ENCODE results near the gene CCDC40. TPM values are rescaled to one million over a fixed set of nuclear protein-coding genes. Genes with fewer than 3 reads are reported as not detected.

The CCDC40 gene
- total and polyA plus RNA-seq, 2 of the 13 experiments (the other 11 are each of a cell fraction or from before 2014, with no cell fraction given) = 4.1 to 5.5 TPM

DNA sequence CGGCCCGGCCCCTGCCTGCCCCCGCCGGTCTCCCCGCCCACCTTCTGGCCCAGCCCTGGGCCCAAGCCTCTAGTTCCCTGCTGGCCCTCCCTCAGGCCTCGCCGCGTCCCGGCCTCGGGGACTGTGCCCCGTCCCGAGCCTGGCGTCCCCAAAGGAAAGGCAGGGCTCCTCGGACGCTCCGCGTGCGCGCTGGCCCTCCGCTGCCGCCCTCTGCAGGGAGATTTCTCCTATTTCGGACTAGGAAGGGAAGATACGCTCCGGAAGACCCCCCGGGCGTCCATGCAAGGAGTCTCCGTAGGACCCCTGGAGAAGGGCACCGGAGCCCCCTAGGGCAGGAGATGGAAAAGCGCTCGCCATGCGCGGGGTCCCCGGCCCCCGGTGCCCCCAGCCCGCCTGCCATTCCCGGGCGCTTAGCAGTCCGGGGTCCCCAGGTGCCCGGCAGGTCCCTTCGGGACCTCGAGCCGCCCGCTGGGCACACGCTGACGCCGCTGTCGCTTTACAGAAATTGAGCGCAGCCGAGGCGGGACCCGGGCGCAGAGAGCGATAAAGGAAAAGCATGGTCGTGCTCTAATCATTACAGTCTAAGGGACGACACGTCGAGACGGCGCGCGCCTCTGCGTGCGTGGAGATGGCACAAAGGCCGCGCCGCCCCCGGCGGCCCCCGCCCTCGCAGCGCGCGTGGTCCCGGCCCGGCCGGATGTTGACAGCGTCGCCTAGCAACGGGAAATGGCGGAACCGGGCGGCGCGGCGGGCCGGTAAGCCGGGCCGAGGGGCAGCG is at the start of gene CCDC40 (continued):
- TF ChIP-seq, protein P1, sequence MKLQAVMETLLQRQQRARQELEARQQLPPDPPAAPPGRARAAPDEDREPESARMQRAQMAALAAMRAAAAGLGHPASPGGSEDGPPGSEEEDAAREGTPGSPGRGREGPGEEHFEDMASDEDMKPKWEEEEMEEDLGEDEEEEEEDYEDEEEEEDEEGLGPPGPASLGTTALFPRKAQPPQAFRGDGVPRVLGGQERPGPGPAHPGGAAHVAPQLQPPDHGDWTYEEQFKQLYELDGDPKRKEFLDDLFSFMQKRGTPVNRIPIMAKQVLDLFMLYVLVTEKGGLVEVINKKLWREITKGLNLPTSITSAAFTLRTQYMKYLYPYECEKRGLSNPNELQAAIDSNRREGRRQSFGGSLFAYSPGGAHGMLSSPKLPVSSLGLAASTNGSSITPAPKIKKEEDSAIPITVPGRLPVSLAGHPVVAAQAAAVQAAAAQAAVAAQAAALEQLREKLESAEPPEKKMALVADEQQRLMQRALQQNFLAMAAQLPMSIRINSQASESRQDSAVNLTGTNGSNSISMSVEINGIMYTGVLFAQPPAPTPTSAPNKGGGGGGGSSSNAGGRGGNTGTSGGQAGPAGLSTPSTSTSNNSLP (IDR thresholded peaks at IDR 0.05; ENCODE audit: low read depth, low read length) = no peak
- TF ChIP-seq TOPORS (CRISPR knock-in tag; IDR thresholded peaks at IDR 0.05) (peak; percentile 11; the same call in 1 of the 2 replicates), RNF2 (conservative IDR thresholded peaks at IDR 0.05; ENCODE audit: low read depth) (no peak; the same call in 1 of the 2 replicates), SRSF1 (optimal IDR thresholded peaks at IDR 0.05; ENCODE audit: low read depth, low read length) (peak; percentile 29), WIZ (CRISPR knock-in tag; IDR thresholded peaks at IDR 0.05) (no peak), ZBTB7A (CRISPR knock-in tag; IDR thresholded peaks at IDR 0.05) (no peak; the same call in 1 of the 2 replicates), PTBP1 (IDR thresholded peaks at IDR 0.05; ENCODE audit: low read depth, low read length, poor library complexity, severe bottlenecking) (peak; percentile 33), ERF (CRISPR knock-in tag; IDR thresholded peaks at IDR 0.05) (peak; percentile 66), ZBTB8A (CRISPR knock-in tag; IDR thresholded peaks at IDR 0.05; ENCODE audit: borderline replicate concordance, low read depth) (no peak), FOXK1 (CRISPR knock-in tag; IDR thresholded peaks at IDR 0.05; ENCODE audit: borderline replicate concordance, low read depth) (peak; percentile 79; the same call in 1 of the 2 replicates), PITX1 (CRISPR knock-in tag; IDR thresholded peaks at IDR 0.05) (peak; percentile 73; the same call in 1 of the 2 replicates), KLF11 (CRISPR knock-in tag; IDR thresholded peaks at IDR 0.05) (peak; percentile 49; the same call in 1 of the 2 replicates), CC2D1A (CRISPR knock-in tag; IDR thresholded peaks at IDR 0.05) (no peak), U2AF1 (optimal IDR thresholded peaks at IDR 0.05; ENCODE audit: low read depth, low read length) (peak; percentile 29), SAFB2 (CRISPR knock-in tag; IDR thresholded peaks at IDR 0.05; ENCODE audit: borderline replicate concordance, low read depth) (peak; percentile 75; the same call in 1 of the 2 replicates), ATRX (CRISPR knock-in tag; IDR thresholded peaks at IDR 0.05; ENCODE audit: borderline replicate concordance) (no peak), HHEX (CRISPR knock-in tag; IDR thresholded peaks at IDR 0.05) (no peak)
- TF ChIP-seq, protein P2, sequence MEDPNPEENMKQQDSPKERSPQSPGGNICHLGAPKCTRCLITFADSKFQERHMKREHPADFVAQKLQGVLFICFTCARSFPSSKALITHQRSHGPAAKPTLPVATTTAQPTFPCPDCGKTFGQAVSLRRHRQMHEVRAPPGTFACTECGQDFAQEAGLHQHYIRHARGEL (CRISPR knock-in tag; IDR thresholded peaks at IDR 0.05) = peak; percentile 64; the same call in 1 of the 2 replicates
- TF ChIP-seq, protein P3, sequence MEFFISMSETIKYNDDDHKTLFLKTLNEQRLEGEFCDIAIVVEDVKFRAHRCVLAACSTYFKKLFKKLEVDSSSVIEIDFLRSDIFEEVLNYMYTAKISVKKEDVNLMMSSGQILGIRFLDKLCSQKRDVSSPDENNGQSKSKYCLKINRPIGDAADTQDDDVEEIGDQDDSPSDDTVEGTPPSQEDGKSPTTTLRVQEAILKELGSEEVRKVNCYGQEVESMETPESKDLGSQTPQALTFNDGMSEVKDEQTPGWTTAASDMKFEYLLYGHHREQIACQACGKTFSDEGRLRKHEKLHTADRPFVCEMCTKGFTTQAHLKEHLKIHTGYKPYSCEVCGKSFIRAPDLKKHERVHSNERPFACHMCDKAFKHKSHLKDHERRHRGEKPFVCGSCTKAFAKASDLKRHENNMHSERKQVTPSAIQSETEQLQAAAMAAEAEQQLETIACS (CRISPR knock-in tag; IDR thresholded peaks at IDR 0.05) = peak; percentile 61
- TF ChIP-seq, protein P4, sequence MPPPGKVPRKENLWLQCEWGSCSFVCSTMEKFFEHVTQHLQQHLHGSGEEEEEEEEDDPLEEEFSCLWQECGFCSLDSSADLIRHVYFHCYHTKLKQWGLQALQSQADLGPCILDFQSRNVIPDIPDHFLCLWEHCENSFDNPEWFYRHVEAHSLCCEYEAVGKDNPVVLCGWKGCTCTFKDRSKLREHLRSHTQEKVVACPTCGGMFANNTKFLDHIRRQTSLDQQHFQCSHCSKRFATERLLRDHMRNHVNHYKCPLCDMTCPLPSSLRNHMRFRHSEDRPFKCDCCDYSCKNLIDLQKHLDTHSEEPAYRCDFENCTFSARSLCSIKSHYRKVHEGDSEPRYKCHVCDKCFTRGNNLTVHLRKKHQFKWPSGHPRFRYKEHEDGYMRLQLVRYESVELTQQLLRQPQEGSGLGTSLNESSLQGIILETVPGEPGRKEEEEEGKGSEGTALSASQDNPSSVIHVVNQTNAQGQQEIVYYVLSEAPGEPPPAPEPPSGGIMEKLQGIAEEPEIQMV (CRISPR knock-in tag; IDR thresholded peaks at IDR 0.05; ENCODE audit: low read depth) = 0 out of 2 replicates have a peak, but pooled peaks have one; percentile 34
- TF ChIP-seq, protein P5, sequence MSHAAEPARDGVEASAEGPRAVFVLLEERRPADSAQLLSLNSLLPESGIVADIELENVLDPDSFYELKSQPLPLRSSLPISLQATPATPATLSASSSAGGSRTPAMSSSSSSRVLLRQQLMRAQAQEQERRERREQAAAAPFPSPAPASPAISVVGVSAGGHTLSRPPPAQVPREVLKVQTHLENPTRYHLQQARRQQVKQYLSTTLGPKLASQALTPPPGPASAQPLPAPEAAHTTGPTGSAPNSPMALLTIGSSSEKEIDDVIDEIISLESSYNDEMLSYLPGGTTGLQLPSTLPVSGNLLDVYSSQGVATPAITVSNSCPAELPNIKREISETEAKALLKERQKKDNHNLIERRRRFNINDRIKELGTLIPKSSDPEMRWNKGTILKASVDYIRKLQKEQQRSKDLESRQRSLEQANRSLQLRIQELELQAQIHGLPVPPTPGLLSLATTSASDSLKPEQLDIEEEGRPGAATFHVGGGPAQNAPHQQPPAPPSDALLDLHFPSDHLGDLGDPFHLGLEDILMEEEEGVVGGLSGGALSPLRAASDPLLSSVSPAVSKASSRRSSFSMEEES (CRISPR knock-in tag; IDR thresholded peaks at IDR 0.05) = peak; percentile 54; the same call in 1 of the 2 replicates
